Fibroblast of mammary gland (primary cell): ENCODE results near the gene SMC3.

Source experiments
- DNase-seq: peaks from one replicate; pipeline ENCODE4 v3.0.0-alpha.2; 2010; ENCODE audit warnings: low read depth
- H3K4me3 ChIP-seq: 2 replicates; pipeline ENCODE4 v1.5.1; 2011; ENCODE audit warnings: low read depth, mild to moderate bottlenecking, low read length, moderate library complexity; ENCODE audit not compliant: control insufficient read depth
- TF ChIP-seq, protein P1 (sequence below): conservative IDR thresholded peaks from 2 replicates; pipeline ENCODE4 v1.5.1; 2011; ENCODE audit warnings: low read depth, low read length, inconsistent platforms; ENCODE audit not compliant: control insufficient read depth, insufficient read depth

Gene SMC3

DNA sequence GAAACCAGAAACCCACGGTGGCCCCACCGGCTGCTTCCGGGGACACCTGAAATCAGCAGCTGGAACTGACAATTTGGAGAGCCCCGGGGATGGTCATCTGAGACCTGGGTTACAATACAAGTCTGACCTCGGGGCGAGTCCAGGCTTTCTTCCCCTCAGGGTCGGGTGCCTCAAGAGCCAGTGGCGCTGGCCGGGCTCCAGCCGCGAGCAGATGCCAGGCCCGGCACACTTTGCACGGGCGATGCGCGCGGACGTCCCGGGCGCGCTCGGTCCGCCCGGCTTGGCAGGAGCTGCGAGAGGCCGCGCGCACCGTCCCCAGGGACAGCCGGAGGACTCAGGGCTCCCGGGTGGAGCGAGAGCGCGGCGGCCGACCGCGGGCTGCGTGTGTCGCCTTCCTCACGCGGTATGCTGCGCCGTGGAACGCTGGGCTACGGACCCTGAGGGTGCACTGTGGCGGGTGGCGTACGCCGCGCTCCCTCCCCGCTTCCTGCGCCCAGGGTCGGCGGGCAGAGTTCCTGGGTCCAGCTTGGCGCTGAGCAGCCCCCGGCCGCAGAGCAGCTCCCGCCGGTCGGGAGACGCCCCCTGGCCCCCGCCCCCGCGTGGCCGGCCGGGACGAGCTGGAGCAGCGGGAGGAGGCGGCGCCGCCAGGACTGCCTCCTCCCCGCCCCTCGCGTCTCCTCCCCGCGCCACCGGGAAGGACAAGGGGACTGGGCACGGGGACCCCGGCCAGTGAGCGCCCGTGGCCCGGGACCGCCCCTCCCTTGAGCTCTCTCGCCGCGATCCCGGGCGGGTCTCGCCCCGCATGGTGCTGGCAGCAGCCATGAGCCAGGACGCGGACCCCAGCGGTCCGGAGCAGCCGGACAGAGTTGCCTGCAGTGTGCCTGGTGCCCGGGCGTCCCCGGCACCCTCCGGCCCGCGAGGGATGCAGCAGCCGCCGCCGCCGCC is 76.4 kb downstream of the SMC3 start, which contains the start of gene RBM20:
Gene RBM20 (plus strand): TSS at position 684 of the 945 bp plus-strand sequence. CDS start 119 bp downstream, at position 803.
- DNase-seq, result no peak
- TF ChIP-seq, protein P1, sequence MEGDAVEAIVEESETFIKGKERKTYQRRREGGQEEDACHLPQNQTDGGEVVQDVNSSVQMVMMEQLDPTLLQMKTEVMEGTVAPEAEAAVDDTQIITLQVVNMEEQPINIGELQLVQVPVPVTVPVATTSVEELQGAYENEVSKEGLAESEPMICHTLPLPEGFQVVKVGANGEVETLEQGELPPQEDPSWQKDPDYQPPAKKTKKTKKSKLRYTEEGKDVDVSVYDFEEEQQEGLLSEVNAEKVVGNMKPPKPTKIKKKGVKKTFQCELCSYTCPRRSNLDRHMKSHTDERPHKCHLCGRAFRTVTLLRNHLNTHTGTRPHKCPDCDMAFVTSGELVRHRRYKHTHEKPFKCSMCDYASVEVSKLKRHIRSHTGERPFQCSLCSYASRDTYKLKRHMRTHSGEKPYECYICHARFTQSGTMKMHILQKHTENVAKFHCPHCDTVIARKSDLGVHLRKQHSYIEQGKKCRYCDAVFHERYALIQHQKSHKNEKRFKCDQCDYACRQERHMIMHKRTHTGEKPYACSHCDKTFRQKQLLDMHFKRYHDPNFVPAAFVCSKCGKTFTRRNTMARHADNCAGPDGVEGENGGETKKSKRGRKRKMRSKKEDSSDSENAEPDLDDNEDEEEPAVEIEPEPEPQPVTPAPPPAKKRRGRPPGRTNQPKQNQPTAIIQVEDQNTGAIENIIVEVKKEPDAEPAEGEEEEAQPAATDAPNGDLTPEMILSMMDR, result no peak
- H3K4me3 ChIP-seq, result peak within 1 kb of the TSS; percentile 33

- no peak for DNase-seq
- TF ChIP-seq, protein P1, result no peak
- H3K4me3 ChIP-seq, result no peak overlapping the region
These were observed 77.3 kb downstream of the SMC3 start for GRCh38 chr10:110644598-110645462.

DNA sequence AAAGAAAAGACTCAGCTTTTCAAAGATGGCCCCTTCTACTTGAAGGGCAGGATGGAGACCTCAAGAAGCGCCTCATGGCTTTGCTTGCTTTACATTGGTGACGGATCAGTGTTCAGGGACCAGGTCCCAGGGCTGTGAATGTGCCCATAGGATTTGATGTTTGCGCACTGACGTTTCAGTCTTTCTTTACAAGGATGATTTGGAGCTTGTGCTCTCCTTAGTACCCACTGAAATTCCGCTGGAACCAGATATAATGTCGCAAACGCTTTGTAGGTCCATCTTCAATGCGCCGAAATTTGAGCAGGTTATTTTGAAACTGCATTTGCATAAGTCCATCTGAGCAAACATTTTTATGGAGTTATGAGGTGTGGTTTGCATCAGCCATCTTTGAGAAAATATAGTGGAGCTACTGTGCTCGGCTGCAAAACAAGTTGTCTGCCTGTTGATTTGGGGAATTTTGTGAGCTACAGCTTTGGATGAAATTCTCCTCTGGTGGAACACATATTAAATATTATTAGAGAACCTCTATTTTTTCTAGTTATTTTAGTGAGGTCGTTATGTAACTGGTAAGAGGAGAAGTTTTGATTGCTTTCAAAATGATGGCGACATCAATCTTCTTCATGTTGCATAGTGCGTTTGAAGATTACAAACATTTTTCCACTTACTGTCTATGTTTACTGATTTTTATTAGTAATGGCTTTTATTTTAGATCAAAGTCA is 79.1 kb downstream of the SMC3 start:
- H3K4me3 ChIP-seq, result no peak overlapping the region
- TF ChIP-seq, protein P1, result no peak
- DNase-seq, result no peak

DNA sequence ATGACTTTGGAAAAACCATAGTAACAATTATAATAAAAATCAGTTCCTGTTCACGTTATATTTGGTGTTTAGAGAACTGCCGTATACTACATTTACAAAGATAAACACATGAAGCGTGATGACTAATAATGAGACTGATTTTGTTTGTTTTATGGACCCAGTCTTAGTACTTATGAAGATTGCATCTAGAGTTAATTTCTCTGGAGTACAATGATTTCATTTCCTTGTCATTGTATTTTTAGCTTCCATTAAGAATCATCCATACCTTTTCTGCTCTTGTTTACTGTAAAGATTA is 79.6 kb downstream of the SMC3 start:
- no peak overlapping the region for H3K4me3 ChIP-seq

DNA sequence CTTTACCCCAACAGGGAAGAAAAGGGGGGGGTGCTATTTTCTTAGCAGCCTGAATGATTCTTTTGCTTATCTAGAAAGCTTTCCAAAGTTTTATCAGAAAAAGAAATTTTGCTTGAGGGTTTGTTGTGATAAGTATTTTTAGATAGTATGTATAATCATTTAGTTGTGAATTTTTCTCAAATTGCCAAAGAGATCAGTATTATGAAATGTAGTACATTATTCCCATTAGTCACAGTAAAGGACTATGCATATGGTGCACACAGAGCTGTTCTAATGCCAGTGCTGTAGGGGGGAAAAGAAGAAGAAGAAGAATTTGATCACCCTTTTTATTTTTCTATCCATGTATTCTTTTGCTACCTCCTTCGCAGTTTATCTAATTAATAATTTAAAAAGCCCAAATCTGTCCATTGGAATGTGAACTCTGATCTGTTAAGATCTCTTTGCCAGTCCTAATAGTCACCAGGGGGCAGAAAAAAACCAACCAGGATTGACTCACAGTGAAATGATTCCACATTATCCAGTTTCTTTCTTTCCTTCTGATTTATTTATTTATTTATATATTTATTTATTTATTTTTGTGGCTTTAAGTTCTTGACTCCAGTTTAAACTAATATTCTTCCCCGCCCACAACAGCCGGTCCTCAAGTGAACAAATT is 81.3 kb downstream of the SMC3 start:
- no peak overlapping the region for H3K4me3 ChIP-seq
- TF ChIP-seq, protein P1, result no peak
- peak; percentile 32 for DNase-seq

More for the DNA sequence above, 79.6 kb downstream of the SMC3 start:
- TF ChIP-seq, protein P1, result no peak
- DNase-seq, result no peak
